GM19328 (cell line): Measurements from ENCODE around the gene FAT4.

Source experiments
- ATAC-seq: cut with Tn5 transposase; IDR thresholded peaks from one replicate; pipeline ENCODE4 v1.9.1; 2021; ENCODE audit warnings: mild to moderate bottlenecking, moderate library complexity; ENCODE audit not compliant: unreplicated experiment

Gene FAT4, protein sequence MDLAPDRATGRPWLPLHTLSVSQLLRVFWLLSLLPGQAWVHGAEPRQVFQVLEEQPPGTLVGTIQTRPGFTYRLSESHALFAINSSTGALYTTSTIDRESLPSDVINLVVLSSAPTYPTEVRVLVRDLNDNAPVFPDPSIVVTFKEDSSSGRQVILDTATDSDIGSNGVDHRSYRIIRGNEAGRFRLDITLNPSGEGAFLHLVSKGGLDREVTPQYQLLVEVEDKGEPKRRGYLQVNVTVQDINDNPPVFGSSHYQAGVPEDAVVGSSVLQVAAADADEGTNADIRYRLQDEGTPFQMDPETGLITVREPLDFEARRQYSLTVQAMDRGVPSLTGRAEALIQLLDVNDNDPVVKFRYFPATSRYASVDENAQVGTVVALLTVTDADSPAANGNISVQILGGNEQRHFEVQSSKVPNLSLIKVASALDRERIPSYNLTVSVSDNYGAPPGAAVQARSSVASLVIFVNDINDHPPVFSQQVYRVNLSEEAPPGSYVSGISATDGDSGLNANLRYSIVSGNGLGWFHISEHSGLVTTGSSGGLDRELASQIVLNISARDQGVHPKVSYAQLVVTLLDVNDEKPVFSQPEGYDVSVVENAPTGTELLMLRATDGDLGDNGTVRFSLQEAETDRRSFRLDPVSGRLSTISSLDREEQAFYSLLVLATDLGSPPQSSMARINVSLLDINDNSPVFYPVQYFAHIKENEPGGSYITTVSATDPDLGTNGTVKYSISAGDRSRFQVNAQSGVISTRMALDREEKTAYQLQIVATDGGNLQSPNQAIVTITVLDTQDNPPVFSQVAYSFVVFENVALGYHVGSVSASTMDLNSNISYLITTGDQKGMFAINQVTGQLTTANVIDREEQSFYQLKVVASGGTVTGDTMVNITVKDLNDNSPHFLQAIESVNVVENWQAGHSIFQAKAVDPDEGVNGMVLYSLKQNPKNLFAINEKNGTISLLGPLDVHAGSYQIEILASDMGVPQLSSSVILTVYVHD (N-terminal part only)

DNA sequence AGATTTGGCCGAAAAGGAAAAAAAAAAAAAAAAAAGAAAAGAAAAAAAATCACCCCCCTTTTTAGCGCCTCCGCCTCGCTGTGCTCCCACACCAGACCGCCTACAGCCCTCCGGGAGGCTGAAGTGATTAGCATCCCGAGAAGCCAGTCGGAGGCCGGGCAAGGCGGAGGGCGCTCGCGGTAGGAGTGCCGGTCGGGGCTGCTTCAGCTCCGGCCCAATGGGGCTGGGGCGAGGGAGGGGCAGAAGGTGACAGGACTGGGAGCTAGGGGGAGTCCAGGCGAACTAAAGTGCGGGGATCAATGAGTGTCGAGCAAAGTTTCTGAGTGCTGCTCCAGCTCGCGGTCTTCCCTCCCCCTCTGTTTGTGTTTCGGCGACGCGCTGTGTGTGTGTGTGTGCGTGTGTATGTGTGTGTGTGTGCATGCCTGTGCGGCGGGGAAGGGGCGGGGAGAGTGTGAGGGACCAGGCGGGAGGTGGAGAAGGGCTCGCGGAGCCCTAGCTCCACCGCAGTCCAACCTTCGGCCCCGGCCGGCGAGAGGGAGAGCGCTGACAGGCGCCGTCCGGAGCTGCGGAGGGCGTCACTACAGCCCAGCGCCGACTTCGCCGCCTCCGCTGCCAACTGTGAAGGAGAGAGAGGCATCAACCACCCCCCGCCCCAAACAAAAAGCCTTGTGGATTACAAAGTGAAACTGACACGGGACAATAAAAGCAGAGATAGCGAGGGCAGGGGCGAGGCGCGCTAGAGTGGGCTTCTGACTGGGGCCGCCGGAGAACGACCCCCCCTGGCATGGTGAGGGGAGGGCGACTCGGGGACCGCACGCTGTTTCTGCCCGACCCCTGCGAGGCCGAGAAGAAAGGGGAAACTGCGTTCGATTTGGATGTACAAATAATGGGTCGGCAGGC lies at the start of gene FAT4:
TSS of gene FAT4 (plus strand) at position 280 of the 900 bp plus-strand sequence. CDS start 1,457 bp downstream, outside the sequence.
- peak; percentile 66 for ATAC-seq

DNA sequence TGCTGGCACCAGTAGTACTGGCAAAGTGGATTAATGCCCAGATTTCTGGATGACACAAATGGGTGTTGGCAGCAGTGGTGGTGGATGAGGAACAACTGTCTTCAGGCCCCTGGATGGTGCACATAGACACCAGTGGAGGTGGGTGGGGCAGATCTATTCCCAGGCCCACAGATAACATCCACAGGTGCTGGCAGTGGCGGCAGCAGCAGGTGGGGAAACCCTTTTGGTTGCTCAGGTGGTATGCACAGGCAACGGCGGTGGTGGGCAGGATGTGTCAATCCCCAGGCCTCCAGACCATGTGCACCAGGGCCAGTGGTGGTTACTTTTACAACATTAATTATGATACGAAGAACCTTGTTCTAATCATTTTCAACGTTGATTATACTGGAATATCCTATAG lies 48.9 kb upstream of the FAT4 start:
- ATAC-seq, result no peak

DNA sequence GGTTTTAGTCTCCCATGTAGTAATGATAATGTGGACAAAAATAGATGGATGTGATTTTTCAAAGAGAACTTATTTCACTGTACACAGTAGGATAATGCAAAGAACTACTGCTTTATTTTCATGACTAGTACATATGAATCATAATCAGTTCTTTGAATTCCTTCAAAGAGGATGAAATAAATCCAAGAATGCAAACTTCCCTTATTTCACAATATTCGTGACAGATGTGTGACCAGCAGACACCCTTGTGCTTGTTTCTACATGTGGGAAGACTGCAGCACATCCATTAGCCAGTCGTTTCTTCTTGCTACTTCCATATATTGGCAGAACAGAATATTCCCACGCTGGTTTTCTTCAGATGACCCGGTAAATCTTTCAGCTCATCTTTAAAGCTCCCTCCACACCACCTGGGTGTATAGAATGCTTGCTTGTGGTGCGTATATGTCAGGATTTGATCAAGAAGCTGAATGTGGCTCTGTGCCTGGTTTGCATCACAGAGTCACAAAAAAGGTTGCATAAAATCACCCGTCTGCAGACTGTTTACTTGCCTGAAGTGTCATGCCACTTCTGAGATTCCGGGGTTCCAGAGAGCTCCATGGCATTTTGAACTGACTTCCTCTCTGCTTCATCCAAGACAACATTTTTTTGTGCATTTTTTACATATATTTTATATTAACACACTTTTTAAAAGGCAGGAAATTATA lies 47.7 kb upstream of the FAT4 start:
- ATAC-seq, result no peak

DNA sequence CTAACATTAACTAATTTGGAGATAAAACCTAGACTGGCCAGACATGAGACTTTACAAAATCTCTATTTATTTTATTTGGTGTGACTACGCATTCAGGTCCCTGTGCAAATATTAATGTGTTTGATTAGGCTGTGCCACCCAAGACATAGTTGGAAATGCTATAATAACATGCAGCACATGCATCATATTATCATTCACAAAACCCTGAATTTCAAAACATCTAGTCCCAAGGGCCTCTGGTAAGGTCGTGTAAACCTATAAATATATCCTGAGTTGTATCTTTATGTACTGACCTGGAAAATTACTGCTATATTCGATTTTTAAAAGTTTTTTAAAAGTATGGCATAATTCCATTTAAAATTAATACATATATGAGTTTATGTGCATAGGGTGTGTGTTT lies 47.1 kb upstream of the FAT4 start:
- no peak for ATAC-seq

DNA sequence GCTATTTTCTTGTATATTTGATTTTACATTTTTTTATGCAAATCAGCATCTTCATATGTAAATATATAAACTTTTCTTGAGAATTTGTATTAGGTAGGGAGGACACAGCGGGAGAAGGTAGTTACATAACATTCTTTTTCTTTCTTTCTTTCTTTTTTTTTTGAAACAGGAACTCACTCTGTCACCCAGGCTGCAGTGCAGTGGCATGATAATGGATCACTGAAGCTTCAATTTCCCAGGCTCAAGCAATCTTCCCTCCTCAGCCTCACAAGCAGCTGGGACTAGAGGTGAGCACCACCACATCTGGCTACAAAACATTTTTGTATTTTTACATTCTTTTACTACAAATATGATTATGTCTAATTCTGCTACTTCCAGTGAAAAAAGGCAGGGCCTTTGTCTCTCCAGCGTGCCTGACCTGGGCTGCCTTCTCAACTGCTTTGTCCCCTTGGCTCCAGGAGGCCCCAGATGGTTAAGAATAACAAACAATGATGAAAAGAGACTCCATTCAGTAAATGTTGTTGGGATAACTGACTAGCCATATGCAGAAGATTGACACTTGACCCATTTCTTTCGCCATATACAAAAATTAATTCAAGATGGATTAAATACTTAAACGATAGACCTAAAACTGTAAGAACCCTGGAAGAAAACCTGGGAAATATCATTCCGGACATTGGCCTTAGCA lies 46.5 kb upstream of the FAT4 start:
- no peak for ATAC-seq

DNA sequence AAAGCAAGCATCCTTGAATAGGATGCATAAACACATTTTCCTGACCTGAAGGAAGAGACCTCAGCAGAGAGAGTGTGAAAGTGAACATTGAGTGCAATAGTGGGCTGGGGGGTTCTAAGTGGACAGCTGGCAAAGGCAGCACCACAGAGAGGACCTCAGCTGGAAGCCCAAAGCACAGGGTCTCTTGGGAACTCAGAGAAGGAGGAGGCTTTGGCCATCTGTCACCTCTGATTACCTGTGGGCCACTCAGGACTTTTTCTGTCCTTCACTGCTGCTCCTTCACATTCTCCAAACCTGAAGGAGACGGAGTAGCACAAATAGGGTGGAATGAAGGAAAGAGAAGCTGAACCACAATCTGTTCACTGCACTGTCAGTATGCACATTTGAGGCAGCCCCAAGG lies 37.9 kb upstream of the FAT4 start:
- ATAC-seq, result no peak

DNA sequence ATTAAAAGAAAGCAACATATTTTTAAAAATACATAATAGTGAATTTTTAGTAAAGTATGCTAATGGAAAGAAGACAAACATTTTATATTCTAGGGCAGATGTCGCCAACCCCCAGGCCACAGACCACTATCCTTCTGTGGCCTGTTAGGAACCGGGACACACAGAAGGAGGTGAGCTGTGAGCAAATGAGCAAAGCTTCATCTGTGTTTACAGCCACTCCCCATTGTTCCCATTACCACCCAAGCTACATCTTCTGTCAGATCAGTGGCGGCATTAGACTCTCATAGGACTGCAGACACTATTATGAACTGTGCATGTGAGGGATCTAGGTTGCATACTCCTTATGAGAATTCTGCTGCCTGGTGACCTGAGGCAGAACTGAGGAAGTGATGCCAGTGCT lies 37.0 kb upstream of the FAT4 start:
- no peak for ATAC-seq

DNA sequence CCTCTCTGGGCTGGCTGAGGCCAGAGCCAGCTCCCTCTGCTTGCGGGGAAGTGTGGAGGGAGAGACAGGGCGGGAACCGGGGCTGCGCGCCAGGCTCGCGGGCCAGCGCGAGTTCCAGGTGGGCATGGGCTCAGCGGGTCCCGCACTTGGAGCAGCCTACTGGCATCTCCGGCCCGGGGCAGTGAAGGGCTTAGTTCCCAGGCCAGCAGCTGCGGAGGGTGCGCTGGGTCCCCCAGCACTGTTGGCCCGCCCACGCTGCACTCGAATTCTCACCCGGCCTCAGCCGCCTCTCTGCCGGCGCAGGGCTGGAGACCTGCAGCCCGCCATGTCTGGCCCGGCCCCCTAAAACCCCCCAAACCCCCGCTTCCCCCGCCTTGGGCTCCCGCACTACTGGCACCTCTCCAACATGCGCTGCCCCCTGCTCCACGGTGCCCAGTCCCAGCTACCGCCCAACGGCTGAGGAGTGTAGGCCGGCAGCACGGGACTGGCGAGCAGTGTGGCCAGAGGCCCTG lies 33.8 kb upstream of the FAT4 start:
- no peak for ATAC-seq

DNA sequence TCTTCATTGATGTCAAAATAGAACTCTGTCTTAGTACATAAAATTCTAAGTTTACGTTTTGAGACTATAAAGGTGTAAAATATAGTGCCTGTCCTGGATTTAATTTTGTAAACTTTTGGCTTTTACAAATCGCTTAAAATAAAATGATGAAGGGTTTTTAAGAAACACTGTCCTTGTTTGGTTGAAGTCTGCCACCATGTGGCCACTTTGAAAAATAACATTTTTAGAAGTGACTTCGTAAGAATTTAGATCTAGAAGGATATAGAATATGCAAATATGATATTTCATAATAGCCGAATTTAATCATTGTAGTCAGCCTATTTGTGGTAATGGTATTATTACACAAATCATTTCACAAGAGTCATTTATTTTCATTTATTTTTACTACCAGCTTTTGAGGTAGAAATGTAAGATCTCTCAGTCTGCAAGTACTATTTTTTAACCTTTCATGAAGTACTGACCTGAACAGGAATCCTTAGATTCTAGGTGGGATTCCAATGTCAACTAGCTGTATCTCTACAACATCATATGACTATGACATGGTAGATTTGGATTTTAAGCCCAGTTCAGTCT lies 31.0 kb upstream of the FAT4 start:
- ATAC-seq, result peak; percentile 55

DNA sequence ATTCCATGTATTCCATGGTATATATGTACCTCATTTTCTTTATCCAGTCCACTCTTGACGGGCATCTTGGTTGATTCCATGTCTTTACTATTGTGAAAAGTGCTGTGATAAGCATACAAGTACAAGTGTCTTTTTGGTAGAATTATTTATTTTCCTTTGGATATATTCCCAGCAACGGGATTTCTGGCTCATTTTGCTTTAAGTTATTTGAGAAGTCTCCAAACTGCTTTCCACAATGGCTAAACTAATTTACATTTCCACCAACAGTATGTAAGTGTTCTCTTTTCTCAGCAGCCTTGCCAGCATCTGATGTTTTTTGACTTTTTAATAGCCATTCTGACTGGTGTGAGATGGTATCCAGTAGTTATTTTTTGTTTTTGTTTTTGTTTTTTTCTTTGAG lies 17.6 kb upstream of the FAT4 start:
- no peak for ATAC-seq

DNA sequence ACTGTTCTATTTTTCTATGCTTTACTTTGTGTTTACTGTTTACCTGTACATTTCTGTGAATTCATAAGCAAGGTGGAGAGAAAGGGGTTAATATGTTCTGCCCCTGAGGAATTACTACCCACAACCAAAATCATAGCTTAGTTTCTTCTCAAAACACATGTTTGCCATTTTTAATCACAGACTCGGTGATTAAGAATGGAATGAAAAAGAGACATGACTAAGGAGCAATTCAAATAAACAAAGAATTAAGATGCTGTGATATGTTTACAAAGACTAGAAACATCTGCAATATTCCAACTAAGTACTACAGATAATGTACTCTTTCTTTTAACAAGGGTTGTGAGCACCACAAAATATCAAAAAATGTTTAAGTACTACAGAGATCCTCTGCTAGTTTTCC lies 11.7 kb upstream of the FAT4 start:
- ATAC-seq, result no peak

DNA sequence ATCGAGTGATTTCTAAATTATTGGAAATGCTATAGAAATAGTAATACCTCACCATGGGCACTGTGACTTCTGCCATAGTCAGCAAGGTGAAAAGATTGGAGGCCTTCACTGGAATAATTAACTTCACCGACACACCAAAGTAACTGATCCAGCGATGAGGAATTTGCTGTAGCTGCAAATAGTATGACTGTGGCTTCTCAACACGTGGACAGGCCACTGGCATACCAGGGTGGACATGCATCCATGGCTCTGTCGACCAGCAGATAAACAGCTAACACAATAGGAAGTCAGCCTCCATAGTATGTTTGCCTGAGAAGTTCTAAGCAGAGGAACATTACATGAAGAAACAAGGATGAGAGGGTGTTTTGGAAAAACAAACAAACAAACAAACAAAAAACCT lies 10.9 kb upstream of the FAT4 start:
- no peak for ATAC-seq

DNA sequence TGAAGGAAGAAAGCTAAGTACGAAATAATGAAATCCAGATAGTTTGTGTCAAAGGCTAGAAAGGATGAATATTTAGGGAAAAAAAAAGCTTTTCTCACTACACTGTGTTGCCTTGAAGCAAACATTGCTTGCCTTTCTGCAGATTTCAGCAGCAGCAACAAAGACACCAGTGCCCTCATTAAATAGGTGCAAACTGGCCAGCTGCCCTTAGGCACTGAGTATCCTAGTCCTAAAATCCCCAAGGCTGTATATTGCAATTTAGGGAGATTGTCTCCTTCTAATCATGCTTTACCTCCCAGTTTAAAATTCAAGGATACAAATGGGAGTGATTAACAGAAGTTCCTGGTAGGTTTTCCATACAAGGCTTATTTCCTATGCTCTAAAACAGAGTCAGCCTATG lies 8.6 kb upstream of the FAT4 start:
- no peak for ATAC-seq

DNA sequence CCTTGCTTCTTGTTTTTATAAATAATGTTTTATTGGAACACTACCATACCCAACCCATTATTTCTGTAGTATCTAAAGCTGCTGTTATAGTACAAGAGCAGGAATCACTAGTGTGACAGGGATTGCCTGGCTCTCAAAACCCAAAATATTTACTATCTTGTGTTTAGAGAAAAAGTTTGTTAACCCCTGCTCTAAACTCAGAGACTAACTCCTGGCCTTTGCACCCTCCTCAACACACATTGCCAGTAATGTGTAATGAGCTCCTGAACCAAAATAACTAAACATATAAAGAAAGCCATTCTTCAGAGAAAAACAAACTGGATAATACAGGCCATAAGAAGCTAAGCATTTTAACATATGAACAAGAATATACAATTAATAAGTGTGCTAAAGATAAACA lies 8.2 kb upstream of the FAT4 start:
- ATAC-seq, result no peak

DNA sequence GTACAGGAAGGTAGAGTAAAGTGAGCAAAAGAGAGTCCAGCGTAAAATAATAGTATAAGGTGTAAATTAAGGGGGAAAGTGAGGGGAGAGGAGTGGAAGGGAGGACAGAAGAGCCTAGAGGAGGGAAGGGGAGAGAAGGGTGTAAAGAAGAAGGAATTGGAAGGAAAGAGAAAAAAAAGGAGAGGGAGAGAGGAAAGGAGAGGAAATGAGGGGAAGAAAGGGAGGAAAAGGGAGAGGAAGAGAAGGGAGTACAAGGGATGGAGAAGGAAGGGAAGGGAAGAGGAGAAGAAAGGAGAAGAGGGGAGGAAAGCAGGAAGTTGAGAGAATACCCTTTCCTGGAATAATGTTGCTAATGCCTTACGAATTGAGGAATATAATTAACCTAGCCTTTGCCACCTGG lies 3.3 kb upstream of the FAT4 start:
- no peak for ATAC-seq

DNA sequence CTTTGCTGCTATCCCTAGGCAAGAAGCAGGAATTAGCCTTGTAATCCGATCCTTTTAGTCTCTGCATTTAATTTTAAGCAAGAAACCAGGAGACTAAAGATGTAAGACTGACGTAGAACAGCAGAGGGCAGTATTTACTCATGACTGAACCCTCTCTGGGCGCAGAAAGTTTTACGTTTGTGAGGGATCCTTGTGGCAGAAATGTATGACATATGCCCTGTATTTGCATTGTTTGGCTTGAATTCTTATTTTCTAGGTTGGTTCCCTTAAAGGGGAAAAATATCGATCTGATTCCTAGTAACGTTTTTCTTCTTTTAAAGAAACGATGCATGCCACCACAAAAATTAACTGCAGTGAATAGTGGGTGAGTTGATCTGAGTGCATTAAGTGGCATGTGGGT lies 1.3 kb upstream of the FAT4 start:
- peak; percentile 37 for ATAC-seq

DNA sequence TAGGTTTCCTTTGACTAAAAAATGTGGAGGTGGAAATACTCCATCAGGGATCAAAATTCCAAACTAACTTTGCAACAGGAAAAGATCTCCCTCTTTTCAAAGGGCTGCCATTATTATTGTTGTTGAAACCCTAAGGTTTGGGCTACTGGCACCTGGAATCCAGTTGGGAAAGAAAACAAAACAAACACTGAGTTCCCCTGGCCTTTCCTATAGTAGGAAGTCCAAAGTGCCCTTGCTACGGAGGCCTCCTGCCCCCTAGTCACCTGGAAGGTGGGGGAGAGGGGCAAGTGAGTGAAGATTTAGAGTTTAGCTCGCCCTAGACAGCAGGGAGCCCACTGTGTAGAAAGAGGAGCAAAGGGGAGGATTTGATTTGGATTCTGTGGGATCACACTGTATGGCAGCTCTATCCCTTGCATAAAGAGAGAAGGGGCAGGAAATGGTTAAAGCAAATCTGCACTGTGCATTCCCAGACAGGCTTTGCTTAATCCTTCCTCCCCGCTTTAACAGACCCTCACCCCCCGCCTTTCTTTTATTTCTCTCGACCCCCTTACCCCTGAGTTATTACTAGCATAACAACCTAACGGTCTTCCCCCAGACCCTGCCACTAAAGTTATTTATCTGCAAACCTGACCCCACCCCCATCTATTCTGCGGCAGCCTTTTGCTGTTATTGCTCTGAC lies 627 bp upstream of the FAT4 start:
- ATAC-seq, result no peak

DNA sequence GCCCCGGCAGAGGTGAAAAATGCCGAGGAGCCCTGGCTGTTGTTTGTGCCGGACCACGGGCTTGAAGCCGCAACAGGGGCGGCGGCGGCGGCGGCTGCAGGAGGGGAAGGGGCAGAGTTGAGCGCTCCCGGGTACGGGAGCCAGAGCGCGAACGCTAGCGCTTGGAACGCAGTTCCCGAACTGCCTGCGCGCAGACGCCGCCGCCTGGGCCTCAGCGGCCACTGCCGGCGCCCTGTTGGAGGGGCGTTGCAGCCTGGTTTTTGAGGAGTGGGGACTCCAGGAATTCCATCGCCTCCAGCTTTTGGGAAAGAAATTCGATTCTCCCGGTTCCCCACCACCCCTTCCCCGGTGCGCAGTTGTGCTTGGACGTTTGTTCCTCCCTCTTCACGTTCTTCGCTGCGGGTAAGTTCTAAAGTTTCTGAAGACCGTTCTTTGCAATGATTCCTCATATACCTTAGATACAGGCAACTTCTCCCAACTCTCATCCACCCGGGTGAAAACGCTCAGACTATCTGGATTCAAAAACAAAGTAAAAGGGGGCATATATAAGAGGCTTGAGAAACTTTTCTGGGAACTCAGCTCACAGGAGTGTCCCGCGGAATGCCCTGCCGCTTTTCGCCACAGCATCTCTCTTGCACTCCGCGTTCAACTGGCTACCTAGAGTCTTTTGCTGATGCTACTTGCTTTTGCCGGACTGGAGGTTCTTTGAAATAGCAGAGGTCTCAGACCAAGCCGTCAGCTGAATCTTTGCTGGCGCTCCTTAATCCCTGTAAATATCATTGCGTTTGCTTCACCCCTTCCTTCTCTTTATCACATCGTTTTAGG lies 1.0 kb downstream of the FAT4 start:
- no peak for ATAC-seq
